Tibial nerve (tissue), 4 donors: ENCODE measurements around the gene RAPGEF2. TPM values are rescaled to one million over a fixed set of nuclear protein-coding genes. Genes with fewer than 3 reads are reported as not detected.

Experiments used
- DNase-seq, 2 donors: peaks; one replicate each; pipeline ENCODE4 v3.0.0-alpha.2; 2019; ENCODE audit warnings: low spot score in 2 of 2
- H3K27ac ChIP-seq, 4 donors: fragments of 200-600 bp; sonication (generic) in 3 of 4; one replicate each; pipeline ENCODE4 v1.5.1; 2017 to 2019; ENCODE audit warnings: mild to moderate bottlenecking in 1 of 4
- H3K27me3 ChIP-seq, 2 donors: fragments of 200-600 bp; sonication (generic) in 1 of 2; one replicate each; pipeline versions ENCODE4 v1.5.1 to v1.6.0; 2017 to 2019
- H3K36me3 ChIP-seq, 3 donors: fragments of 200-600 bp; sonication (generic); one replicate each; pipeline ENCODE4 v1.5.1; 2018 to 2019
- H3K4me1 ChIP-seq, 4 donors: fragments of 200-600 bp; sonication (generic) in 3 of 4; one replicate each; pipeline ENCODE4 v1.5.1; 2017 to 2019
- H3K4me3 ChIP-seq, 4 donors: fragments of 200-600 bp; sonication (generic) in 3 of 4; one replicate each; pipeline ENCODE4 v1.5.1; 2017 to 2019; ENCODE audit warnings: mild to moderate bottlenecking in 1 of 4, moderate library complexity in 1 of 4
- H3K9me3 ChIP-seq, 4 donors: fragments of 200-600 bp; sonication (generic) in 3 of 4; one replicate each; pipeline ENCODE4 v1.5.1; 2017 to 2019
- CTCF ChIP-seq, 5 experiments: fragments of 200-600 bp in 3 of 5; fragments of 450-650 bp in 2 of 5; sonication (generic) in 3 of 5; IDR thresholded peaks; one replicate each; pipeline ENCODE4 v1.5.1; 2016 to 2019; ENCODE audit warnings: antibody characterized with exemption in 5 of 5, mild to moderate bottlenecking in 3 of 5, moderate library complexity in 2 of 5
- EP300 ChIP-seq, 2 donors: sonication (generic); formaldehyde crosslinking; IDR thresholded peaks; one replicate each; pipeline ENCODE4 v1.6.1; 2017; ENCODE audit warnings: antibody characterized with exemption in 2 of 2, mild to moderate bottlenecking in 1 of 2
- POLR2A ChIP-seq, 2 donors: fragments of 450-650 bp; IDR thresholded peaks; one replicate each; pipeline ENCODE4 v1.6.1; 2017; ENCODE audit warnings: antibody characterized with exemption in 2 of 2, mild to moderate bottlenecking in 2 of 2, moderate library complexity in 2 of 2
- WGBS, 2 donors: methylation state at CpG; one replicate each; pipeline ENCODE4 v1.1.5; 2018; 5-methylcytosine and 5-hydroxymethylcytosine counted together
- total RNA-seq, 4 donors: library from RNA; depleted of rRNA; stranded (reverse); fragments of >200 nt; gene quantifications; one replicate each; pipeline ENCODE4 v1.1.0, GENCODE V29; 2016

RAPGEF2 gene
- total RNA-seq, 4 donors from 2014 or later: 61.0 to 81.5 (median 69.5) TPM

GRCh38 chr4:159379836-159380235 lies 277.0 kb downstream of the RAPGEF2 start:
- TF ChIP-seq EP300 (IDR thresholded peaks at IDR 0.05) (no peak), CTCF (IDR thresholded peaks at IDR 0.05) (no peak), POLR2A (IDR thresholded peaks at IDR 0.05) (no peak)
- no peaks in the 10 kb centered on the region for H3K9me3 ChIP-seq
- no peaks in the 10 kb centered on the region for H3K36me3 ChIP-seq
- H3K27ac ChIP-seq: no peak overlapping the region
- DNase-seq: no peak
- WGBS, 2 donors: 77 to 85% methylated on average over 2 of the region's 2 CpGs
- H3K27me3 ChIP-seq: no peaks in the 10 kb centered on the region
- H3K4me3 ChIP-seq: no peak overlapping the region
- H3K4me1 ChIP-seq: peaks cover 0 to 9% (median 0%) of the 10 kb centered on the region in 4 donors

GRCh38 chr4:159382856-159383561 lies 280.1 kb downstream of the RAPGEF2 start:
- 60 to 61% methylated on average over 8 of the region's 8 CpGs for WGBS, 2 donors
- H3K27ac ChIP-seq: no peak overlapping the region
- no peaks in the 10 kb centered on the region for H3K27me3 ChIP-seq
- no peak overlapping the region for H3K4me3 ChIP-seq
- H3K36me3 ChIP-seq: no peaks in the 10 kb centered on the region
- H3K9me3 ChIP-seq: peaks cover 0 to 4% (median 0%) of the 10 kb centered on the region in 4 donors
- no peak for TF ChIP-seq POLR2A (IDR thresholded peaks at IDR 0.05)
- TF ChIP-seq EP300 (IDR thresholded peaks at IDR 0.05): no peak
- no peak for TF ChIP-seq CTCF (IDR thresholded peaks at IDR 0.05)
- DNase-seq: no peak
- peaks cover 0 to 9% (median 0%) of the 10 kb centered on the region in 4 donors for H3K4me1 ChIP-seq

- no peak for DNase-seq
- TF ChIP-seq POLR2A (IDR thresholded peaks at IDR 0.05) (no peak), EP300 (IDR thresholded peaks at IDR 0.05) (no peak), CTCF (IDR thresholded peaks at IDR 0.05) (no peak)
- no peaks in the 10 kb centered on the region for H3K36me3 ChIP-seq
- no peak overlapping the region for H3K27ac ChIP-seq
- 79 to 84% methylated on average over 3 of the region's 3 CpGs for WGBS, 2 donors
- H3K27me3 ChIP-seq: no peaks in the 10 kb centered on the region
- peaks cover 0 to 4% (median 0%) of the 10 kb centered on the region in 4 donors for H3K9me3 ChIP-seq
- H3K4me3 ChIP-seq: no peak overlapping the region
- H3K4me1 ChIP-seq: peaks cover 0 to 9% (median 0%) of the 10 kb centered on the region in 4 donors
Observed at GRCh38 chr4:159383562-159383931, 280.7 kb downstream of the RAPGEF2 start.

GRCh38 chr4:159384017-159384416 lies 281.1 kb downstream of the RAPGEF2 start:
- Histone ChIP-seq H3K36me3 (no peaks in the 10 kb centered on the region), H3K4me1 (peaks cover 0 to 9% (median 0%) of the 10 kb centered on the region in 4 donors), H3K27ac (no peak overlapping the region), H3K4me3 (no peak overlapping the region), H3K9me3 (peaks cover 0 to 4% (median 0%) of the 10 kb centered on the region in 4 donors), H3K27me3 (no peaks in the 10 kb centered on the region)
- no peak for DNase-seq
- TF ChIP-seq CTCF (IDR thresholded peaks at IDR 0.05) (no peak), POLR2A (IDR thresholded peaks at IDR 0.05) (no peak), EP300 (IDR thresholded peaks at IDR 0.05) (no peak)

- Histone ChIP-seq H3K27ac (no peak overlapping the region), H3K9me3 (peaks cover 0 to 4% (median 0%) of the 10 kb centered on the region in 4 donors), H3K36me3 (no peaks in the 10 kb centered on the region), H3K4me3 (no peak overlapping the region), H3K4me1 (peaks cover 0 to 9% (median 0%) of the 10 kb centered on the region in 4 donors), H3K27me3 (no peaks in the 10 kb centered on the region)
- no peak for DNase-seq
- TF ChIP-seq POLR2A (IDR thresholded peaks at IDR 0.05): no peak
- peak in 2 of 5 experiments; percentile 3 to 7 for TF ChIP-seq CTCF (IDR thresholded peaks at IDR 0.05)
Observed at GRCh38 chr4:159384632-159385031, 281.8 kb downstream of the RAPGEF2 start.
